CD4-positive, alpha-beta T cell treated with Interleukin-17A for 1 hour (primary cell): ENCODE measurements around the gene MAP6.

Experiments used
- DNase-seq: peaks from one replicate; pipeline ENCODE4 v3.0.0-alpha.2; 2020

MAP6 gene

GRCh38 chr11:75665990-75666389 lies 2.8 kb downstream of the MAP6 start:
- DNase-seq = no peak

- no peak for DNase-seq
Observed at GRCh38 chr11:75665126-75665525, 3.7 kb downstream of the MAP6 start.

- DNase-seq = no peak
Observed at GRCh38 chr11:75664389-75664788, 4.4 kb downstream of the MAP6 start.

DNA sequence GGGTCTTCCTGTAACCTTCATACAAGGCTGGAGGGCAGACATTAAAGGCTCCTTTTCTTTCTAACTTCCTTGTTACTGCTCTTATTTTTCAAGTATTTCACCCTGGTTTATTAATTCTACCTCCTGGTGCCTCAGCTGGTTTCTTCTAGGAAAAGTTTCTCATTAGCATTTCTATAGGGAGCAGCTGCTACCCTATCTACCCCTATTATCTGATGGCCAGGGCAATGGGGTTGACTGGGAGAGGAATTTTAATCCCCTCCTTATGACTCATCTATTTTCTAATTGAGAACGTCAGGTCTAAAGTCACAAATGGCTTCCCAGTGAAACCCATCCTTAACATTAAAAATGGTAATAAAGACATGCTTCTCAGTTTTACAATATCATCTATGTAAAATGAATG lies 5.0 kb downstream of the MAP6 start:
- DNase-seq = no peak

DNA sequence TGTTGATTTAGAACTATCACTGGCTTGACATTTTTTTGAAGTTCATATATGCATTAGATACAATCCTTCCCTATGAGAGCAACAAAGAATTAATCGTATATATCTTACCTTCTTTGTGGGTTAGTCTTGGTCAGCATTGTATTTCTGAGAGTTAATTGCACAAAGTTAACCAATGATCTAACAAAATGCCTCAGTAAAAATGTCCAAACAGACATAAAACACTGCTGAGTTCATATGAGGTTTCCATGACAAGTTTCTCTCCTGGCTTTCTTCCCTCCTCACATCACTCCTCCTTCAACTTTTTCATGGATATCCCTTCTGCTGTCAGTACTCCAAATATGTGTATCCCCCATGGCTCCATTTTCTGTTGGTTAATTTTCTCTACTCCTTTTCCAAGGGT lies 9.0 kb downstream of the MAP6 start:
- no peak for DNase-seq

DNA sequence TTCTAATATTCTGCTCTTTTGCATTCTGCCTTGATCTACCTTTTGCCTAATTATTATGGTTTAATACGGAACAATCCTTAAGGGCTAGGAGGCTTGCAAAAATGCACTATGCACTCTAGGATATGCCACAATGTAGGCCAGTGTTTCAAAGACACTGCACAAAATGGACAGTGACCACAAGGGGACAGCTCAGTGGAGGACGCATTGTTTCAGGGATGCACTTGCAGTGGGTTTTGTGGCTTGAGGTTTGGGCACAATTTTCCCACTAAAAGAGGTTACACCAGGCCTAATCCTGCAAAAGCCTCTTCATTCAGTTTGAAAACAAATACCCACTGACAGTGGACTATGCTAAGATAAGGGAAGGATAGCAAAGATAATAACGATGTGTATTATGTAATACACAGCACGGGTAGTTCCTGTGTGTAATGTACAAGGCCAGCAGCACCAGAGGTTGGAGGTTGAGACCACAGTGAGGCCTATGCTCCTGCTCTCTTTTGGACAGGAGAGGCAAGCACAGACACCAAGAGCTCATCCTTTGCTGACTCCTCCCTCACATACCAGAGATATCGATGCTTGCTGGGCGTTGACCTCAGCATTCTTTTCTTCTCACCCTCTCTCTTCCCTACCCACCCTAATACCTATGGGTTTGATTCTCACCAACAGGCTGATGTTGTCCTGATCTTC lies 12.7 kb downstream of the MAP6 start:
- DNase-seq = no peak

- no peak for DNase-seq
Observed at GRCh38 chr11:75655605-75656004, 13.2 kb downstream of the MAP6 start.

- DNase-seq = no peak
Observed at GRCh38 chr11:75654314-75654713, 14.5 kb downstream of the MAP6 start.

DNA sequence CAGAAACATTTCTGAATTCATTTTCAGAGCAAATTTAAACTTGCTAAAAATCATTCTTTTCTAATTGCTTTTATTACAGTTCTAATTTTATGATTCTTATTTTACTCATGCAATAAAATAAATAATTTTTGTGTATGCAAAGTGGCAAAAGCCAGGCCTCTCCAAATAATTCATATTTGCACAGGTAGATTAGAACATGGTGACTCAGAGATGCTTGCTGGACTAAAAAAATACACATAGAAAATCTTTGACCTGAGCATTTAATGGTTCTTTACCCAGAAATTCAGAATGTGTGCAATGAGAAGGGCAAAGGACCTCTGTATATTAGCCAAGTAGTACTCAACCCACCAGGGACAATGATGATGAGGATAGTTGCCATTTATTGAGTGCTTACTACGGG lies 15.3 kb downstream of the MAP6 start:
- DNase-seq = no peak

- DNase-seq = no peak
Observed at GRCh38 chr11:75652936-75653335, 15.9 kb downstream of the MAP6 start.

GRCh38 chr11:75651218-75651617 lies 17.6 kb downstream of the MAP6 start:
- no peak for DNase-seq

DNA sequence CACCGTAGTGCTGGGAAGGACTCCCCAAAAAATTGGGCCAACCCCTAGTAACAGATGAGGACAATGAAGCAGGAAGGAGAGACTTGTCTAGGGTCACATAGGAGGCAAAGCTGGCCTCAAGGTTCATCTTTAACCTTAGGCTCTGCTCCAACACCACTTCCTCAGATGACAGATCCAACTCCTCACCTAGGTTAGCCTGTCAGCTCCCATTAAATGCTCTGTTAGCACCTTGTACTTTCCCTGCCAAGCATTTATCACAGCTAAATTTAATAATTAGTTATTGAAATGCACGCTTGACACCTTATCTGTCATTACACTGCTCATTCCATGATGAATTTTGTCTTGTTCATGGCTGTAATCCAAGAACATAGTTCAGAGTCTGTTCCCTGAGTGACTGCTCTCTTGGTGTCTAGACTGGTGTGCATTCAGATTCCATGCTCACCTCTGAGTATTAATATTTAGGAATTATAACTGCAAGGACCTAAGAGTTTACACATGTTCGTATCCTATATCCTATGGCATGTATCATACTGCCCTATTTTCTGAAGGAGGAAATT lies 18.6 kb downstream of the MAP6 start:
- no peak for DNase-seq

DNA sequence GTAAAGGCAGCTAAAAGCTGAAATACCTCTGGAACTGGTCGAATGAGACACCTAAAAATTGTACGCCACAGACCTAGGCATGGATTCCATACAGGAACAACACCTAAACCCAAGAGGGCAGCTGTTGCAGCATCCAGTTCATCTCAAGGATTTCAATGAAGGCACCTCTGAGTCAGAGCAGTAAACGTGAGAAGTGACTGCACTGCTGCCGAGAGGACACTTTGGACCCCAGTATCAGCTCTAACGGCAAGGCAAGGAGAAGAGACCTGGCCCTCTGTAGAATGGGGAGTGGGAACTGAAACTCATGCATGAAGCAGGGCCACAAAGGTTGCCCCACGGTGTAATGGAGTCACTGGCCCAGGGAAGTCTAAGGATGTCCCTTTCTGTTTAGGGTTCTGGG lies 23.9 kb downstream of the MAP6 start:
- no peak for DNase-seq

DNA sequence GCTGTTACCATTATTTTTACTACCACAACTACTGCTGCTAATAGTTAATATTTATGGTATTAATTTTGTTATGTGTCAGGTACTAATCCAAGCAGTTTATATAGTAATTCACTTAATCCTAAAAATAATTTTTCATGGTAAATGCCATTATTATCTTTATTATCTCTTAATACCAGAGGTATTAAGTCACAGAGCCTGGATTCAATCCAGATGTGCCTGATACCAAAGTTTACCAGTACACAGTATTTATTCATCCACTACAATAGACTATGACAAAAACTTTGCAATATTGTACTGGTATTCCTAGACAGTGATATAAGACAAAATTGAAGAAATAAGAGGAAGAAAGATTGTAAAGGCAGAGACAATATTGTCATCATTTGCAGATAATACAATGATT lies 24.5 kb downstream of the MAP6 start:
- DNase-seq = no peak

DNA sequence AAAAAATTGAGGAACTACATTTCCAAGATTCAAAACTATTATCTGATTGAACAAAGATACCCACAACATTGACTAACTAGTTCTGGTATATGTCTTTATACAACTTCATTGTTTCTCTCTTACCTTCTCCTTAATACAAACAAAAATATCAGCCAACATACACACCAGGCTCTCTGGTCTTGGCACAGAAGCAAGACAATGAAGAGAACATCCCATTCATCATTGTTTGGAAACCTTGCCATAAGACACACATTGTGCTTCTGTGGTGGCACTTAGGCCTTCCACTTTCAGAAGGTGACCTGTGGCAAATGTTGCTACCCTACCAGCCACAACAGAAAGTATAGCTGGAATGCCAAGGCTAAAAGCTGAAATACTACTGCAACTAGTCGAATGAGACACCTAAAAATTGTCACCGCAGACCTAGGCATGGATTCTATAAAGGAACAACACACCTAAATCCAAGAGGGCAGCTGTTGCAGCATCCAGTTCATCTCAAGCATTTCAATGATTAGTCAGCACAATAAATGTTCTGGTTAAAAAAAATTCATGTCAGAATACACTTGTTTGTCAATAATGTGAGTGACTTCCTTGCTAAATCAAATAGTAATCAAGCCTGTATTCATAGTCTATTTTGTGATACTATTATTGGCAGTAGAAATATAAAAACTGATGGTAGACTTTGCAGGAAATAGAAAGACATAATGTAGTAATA lies 26.3 kb downstream of the MAP6 start:
- DNase-seq = no peak

DNA sequence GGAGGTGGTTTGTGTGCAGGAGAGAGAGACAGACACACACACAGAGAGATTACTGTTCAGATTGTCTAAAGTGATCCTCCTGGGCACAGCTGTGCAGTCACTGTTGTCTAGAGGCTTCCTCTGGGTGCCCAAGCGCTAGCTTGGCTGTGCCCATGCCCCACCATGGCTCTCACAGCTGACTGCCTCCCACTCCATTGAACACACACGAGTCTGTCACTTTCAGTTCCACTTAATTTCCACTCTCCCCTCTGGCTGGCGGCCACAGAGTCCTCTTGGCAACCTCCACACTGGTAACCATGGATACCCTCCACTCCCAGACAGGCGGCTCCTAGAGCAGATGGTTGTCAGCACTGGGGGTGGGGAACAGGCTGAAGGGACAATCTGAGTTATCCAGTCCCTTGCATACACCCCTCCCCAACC lies 29.1 kb downstream of the MAP6 start:
- DNase-seq = peak; percentile 16

DNA sequence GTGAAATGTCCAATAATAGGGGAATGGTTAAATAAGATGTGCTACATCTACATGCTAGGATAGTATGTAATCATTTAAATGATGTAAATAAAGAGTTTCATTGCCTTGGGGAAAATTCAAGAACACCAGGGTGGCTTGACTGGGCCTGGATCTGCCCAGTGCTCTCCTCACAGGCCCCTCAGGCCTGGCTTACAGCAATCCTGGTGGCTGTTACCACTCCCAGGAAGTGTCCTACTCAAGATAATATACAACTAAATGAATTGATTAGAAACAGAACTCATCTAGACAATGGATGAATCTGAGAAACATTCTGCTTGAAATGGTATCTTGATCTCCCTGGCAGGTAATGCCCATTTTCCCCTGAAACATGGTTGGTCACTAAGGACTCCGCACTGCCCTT lies 30.8 kb downstream of the MAP6 start:
- no peak for DNase-seq

DNA sequence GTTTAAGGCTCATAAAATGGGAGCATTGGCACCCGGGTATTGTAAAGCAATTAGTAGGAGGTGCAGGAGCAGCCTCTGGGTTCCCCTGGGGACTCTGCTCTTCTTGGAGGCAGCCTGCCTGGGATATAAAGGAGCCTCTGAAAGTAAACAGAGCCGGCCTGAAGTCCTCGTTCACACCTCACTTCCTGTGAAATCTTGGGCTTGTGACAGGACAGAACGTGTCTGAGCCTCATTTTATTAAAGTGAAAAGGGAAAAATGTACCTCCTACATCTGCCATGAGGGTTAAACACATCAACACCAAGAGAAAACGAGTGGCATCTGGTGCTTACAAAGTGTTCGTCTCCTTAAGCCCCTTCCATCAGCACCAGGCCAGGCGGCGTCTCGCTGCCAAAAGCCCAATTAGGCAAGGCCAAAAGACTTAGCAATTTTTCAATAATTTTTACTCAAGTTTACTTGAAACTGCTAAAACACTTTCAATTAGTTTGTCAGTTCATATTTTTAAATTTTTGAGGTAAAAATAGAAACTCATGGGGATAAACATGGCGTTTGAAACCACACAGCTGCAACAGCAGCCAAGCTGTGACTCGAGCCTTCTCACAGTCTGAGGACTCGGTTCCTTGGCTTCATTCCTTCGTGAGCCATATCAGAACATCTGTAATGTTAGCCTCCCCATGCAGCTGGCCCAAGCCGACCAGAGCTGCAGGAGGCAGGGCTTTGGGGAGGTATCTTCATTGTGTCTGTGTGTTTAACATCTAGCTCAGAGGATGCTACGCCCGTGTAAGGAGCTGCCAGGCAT lies 33.6 kb downstream of the MAP6 start:
- no peak for DNase-seq

GRCh38 chr11:75633409-75634066 lies 35.3 kb downstream of the MAP6 start:
- no peak for DNase-seq

- no peak for DNase-seq
Observed at GRCh38 chr11:75632962-75633361, 35.9 kb downstream of the MAP6 start.

DNA sequence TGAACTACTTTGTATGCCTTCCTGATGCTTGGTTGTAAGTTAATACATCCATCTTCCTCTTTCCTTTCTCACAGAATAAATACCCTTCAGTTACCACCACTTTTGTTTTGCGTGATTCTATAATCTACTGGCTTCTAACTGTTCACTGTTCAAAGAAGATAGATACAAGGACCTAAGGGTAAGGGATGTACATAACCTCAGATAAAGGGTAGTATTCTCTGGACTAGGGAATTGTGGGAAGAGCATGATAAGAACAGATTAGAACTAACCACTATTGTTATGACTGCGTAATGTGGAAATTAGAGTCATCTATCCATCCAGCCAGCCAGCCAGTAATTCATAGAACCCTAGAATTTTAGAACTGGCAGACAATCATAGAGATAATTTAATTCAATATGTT lies 36.4 kb downstream of the MAP6 start:
- no peak for DNase-seq

- DNase-seq = no peak
Observed at GRCh38 chr11:75631086-75631730, 37.6 kb downstream of the MAP6 start.
